HL-60 (cell line): ENCODE data around the gene ODAPH.
A peak's percentile ranks its signal among the peaks of the same experiment; 100 is the strongest.

ENCODE experiments used
- DNase-seq, 2 experiments: peaks; one replicate each; pipeline ENCODE4 v3.0.0-alpha.2; 2010 to 2020; ENCODE audit warnings: low read depth in 1 of 2, low spot score in 1 of 2
- H3K27ac ChIP-seq: fragments of 250-450 bp; sonication (Bioruptor Pico); replicated peaks from 2 replicates; pipeline ENCODE4 v1.5.1; 2020; ENCODE audit warnings: mild to moderate bottlenecking, moderate library complexity
- H3K27me3 ChIP-seq: fragments of 250-450 bp; sonication (Bioruptor Pico); 2 replicates; pipeline ENCODE4 v1.5.1; 2021; ENCODE audit warnings: mild to moderate bottlenecking, moderate library complexity; ENCODE audit not compliant: insufficient read depth, poor library complexity, severe bottlenecking
- H3K4me3 ChIP-seq: replicated peaks from 2 replicates; pipeline ENCODE4 v1.5.1; 2011; ENCODE audit warnings: mild to moderate bottlenecking, control low read depth, low read length; ENCODE audit not compliant: insufficient read depth
- GABPA ChIP-seq: IDR thresholded peaks from 2 replicates; pipeline ENCODE4 v1.6.1; 2012; ENCODE audit warnings: low read depth
- POLR2AphosphoS5 ChIP-seq: IDR thresholded peaks from 2 replicates; pipeline ENCODE4 v1.6.1; 2012; ENCODE audit warnings: low read depth
- SPI1 ChIP-seq: IDR thresholded peaks from 2 replicates; pipeline ENCODE4 v1.6.1; 2012; ENCODE audit warnings: low read depth, mild to moderate bottlenecking, borderline replicate concordance
- TF ChIP-seq, protein P1 (sequence below): IDR thresholded peaks from 2 replicates; pipeline ENCODE4 v1.6.1; 2012; ENCODE audit warnings: low read depth; ENCODE audit not compliant: insufficient replicate concordance
- TF ChIP-seq, protein P2 (sequence below): IDR thresholded peaks from one replicate; pipeline ENCODE4 v1.5.1; 2011; ENCODE audit warnings: low read length, control low read depth, inconsistent platforms; ENCODE audit not compliant: insufficient read depth

Gene ODAPH

DNA sequence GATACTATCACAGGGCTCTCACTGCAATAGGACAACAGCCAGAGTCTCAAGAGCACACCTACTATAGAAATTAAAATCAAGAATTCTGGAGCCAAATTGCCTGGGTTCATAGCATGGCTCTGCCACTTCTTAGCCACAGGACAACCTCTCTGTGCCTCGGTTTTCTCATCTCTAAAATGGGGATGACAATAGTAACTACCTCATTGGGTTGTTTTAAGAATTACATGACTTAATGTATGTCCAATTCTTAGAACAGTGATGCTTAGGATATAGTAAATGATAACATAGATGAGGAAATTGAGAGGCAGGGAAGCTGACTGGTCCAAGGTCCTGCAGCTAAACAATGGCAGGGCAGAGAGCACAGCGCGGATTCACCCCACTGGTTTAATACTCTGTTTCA lies 11.0 kb upstream of the ODAPH start:
- DNase-seq: no peak
- TF ChIP-seq, protein P1, sequence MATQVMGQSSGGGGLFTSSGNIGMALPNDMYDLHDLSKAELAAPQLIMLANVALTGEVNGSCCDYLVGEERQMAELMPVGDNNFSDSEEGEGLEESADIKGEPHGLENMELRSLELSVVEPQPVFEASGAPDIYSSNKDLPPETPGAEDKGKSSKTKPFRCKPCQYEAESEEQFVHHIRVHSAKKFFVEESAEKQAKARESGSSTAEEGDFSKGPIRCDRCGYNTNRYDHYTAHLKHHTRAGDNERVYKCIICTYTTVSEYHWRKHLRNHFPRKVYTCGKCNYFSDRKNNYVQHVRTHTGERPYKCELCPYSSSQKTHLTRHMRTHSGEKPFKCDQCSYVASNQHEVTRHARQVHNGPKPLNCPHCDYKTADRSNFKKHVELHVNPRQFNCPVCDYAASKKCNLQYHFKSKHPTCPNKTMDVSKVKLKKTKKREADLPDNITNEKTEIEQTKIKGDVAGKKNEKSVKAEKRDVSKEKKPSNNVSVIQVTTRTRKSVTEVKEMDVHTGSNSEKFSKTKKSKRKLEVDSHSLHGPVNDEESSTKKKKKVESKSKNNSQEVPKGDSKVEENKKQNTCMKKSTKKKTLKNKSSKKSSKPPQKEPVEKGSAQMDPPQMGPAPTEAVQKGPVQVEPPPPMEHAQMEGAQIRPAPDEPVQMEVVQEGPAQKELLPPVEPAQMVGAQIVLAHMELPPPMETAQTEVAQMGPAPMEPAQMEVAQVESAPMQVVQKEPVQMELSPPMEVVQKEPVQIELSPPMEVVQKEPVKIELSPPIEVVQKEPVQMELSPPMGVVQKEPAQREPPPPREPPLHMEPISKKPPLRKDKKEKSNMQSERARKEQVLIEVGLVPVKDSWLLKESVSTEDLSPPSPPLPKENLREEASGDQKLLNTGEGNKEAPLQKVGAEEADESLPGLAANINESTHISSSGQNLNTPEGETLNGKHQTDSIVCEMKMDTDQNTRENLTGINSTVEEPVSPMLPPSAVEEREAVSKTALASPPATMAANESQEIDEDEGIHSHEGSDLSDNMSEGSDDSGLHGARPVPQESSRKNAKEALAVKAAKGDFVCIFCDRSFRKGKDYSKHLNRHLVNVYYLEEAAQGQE: no peak
- TF ChIP-seq SPI1 (no peak), POLR2AphosphoS5 (no peak), GABPA (no peak)
- TF ChIP-seq, protein P2, sequence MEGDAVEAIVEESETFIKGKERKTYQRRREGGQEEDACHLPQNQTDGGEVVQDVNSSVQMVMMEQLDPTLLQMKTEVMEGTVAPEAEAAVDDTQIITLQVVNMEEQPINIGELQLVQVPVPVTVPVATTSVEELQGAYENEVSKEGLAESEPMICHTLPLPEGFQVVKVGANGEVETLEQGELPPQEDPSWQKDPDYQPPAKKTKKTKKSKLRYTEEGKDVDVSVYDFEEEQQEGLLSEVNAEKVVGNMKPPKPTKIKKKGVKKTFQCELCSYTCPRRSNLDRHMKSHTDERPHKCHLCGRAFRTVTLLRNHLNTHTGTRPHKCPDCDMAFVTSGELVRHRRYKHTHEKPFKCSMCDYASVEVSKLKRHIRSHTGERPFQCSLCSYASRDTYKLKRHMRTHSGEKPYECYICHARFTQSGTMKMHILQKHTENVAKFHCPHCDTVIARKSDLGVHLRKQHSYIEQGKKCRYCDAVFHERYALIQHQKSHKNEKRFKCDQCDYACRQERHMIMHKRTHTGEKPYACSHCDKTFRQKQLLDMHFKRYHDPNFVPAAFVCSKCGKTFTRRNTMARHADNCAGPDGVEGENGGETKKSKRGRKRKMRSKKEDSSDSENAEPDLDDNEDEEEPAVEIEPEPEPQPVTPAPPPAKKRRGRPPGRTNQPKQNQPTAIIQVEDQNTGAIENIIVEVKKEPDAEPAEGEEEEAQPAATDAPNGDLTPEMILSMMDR: no peak
- no peak overlapping the region for H3K4me3 ChIP-seq
- H3K27me3 ChIP-seq: no peaks in the 10 kb centered on the region
- H3K27ac ChIP-seq: no peak overlapping the region

DNA sequence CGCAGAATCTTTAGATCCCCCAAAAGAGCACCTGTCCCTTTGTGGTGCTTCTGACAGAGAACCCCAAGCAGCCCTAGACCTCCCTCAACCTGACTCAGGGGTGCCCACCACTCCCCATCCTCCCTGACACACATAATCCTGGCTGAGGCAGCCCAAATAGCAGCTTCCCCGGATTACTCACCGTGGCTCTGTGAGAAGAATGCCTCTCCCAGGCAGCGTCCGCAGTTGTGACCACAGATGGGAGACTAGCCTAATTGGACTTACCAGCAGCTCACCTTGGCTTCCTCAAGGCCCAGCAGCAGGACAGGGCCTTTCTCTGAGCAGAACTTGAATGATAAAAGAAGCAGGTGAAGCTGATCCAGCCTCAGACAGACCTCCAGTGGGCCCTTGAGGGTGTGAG lies 10.3 kb upstream of the ODAPH start:
- H3K4me3 ChIP-seq: no peak overlapping the region
- no peak overlapping the region for H3K27ac ChIP-seq
- no peak for DNase-seq
- TF ChIP-seq, protein P1: no peak
- TF ChIP-seq GABPA (no peak), POLR2AphosphoS5 (no peak), SPI1 (no peak)
- TF ChIP-seq, protein P2: no peak
- no peaks in the 10 kb centered on the region for H3K27me3 ChIP-seq

DNA sequence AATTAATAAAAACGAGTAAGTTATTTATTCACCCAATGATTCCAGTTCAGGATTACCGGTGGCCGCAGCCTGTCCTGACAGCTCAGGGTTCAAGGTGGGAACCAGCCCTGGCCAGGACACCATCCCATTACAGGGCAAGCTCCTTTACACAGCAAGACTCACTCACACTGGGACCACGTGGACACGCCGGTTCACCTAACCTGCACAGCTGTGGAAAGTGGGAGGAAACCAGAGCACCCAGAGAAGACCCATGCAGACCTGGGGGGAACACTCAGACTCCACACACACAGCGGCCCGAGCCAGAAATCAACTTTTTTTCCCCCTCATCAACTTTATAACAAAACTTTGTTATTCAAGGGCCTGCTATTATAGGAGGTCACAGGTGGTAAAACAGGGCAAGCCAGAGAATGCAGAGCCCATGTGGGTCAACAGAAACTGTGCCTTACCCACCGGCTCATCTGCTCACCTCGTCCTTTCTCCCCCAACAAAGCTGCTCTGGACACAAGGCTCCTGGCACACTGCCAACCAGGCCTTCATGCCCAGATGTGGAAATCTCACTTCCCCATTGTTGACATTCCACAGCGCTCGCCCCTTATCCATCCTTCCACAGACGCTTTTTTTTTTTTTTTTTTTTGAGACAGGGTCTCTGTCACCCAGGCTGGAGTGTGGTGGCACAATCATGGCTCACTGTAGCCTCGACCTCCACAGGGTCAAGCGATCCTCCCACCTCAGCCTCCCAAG lies 8.0 kb upstream of the ODAPH start:
- DNase-seq: peak; percentile 24 to 35
- no peak overlapping the region for H3K4me3 ChIP-seq

More for the DNA sequence above, 8.0 kb upstream of the ODAPH start:
- Histone ChIP-seq H3K27ac (no peak overlapping the region), H3K27me3 (no peaks in the 10 kb centered on the region)
- TF ChIP-seq, protein P2: no peak
- TF ChIP-seq POLR2AphosphoS5 (peak; percentile 64), SPI1 (peak; percentile 74; the same call in 1 of the 2 replicates), GABPA (no peak)
- TF ChIP-seq, protein P1: no peak
